B cell (primary cell): Measurements from ENCODE around the gene SYT6. TPM values are rescaled to one million over a fixed set of nuclear protein-coding genes. Genes with fewer than 3 reads are reported as not detected.

Experiments
- ATAC-seq: fragments of 200-7000 bp; cut with Tn5 transposase; one replicate; pipeline ENCODE4 v1.10.0; 2021; ENCODE audit warnings: low read depth, mild to moderate bottlenecking, moderate number of reproducible peaks, moderate library complexity
- CTCF ChIA-PET: fragments of 350-600 bp; sonication (Branson Sonifier 250); formaldehyde crosslinking; loops from one replicate; lab custom pipeline; 2021; ENCODE audit warnings: antibody characterized with exemption, inconsistent platforms; lab: Charles Lee
- POLR2A ChIA-PET: fragments of 350-600 bp; sonication (Branson Sonifier 250); formaldehyde crosslinking; loops from one replicate; lab custom pipeline; 2021; ENCODE audit warnings: antibody characterized with exemption; lab: Charles Lee
- DNase-seq: peaks from one replicate; pipeline ENCODE4 v3.0.0; 2013
- H2AFZ ChIP-seq: 2 replicates; pipeline ENCODE4 v1.6.1; 2012; ENCODE audit warnings: mild to moderate bottlenecking, low read depth, low read length; ENCODE audit not compliant: insufficient read depth, poor library complexity, severe bottlenecking
- H3K27ac ChIP-seq, 2 donors: 1 replicate in 1 of 2; 2 replicates in 1 of 2; pipeline ENCODE4 v1.5.1; 2012 to 2013; ENCODE audit warnings: low read length in 2 of 2, mild to moderate bottlenecking in 2 of 2, moderate library complexity in 1 of 2
- H3K27me3 ChIP-seq, 4 experiments: fragments of 200-600 bp in 1 of 4; sonication (generic) in 1 of 4; replicated peaks in 1 of 4; 1 replicate in 2 of 4; 2 replicates in 2 of 4; pipeline versions ENCODE4 v1.6.1 to v1.7.0; 2013 to 2016; ENCODE audit warnings: low read length in 3 of 4, mild to moderate bottlenecking in 2 of 4, mixed read lengths in 1 of 4, moderate library complexity in 1 of 4; ENCODE audit not compliant: insufficient read depth in 4 of 4, control insufficient read depth in 3 of 4; ENCODE audit errors: control extremely low read depth in 1 of 4
- H3K36me3 ChIP-seq, 2 experiments: replicated peaks in 1 of 2; 1 replicate in 1 of 2; 2 replicates in 1 of 2; pipeline versions ENCODE4 v1.6.1 to v1.7.1; 2013; ENCODE audit warnings: low read length in 1 of 2; ENCODE audit not compliant: insufficient read depth in 2 of 2, control insufficient read depth in 1 of 2; ENCODE audit errors: control extremely low read depth in 1 of 2, extremely low read depth in 1 of 2
- H3K4me1 ChIP-seq, 2 donors: fragments of 200-600 bp in 1 of 2; sonication (generic) in 1 of 2; 1 replicate in 1 of 2; 2 replicates in 1 of 2; pipeline versions ENCODE4 v1.5.1 to v1.6.1; 2013 to 2017; ENCODE audit warnings: low read length in 2 of 2; ENCODE audit not compliant: control insufficient read depth in 2 of 2, insufficient read depth in 2 of 2
- H3K4me2 ChIP-seq: replicated peaks from 2 replicates; pipeline ENCODE3; 2012; ENCODE audit warnings: mild to moderate bottlenecking, low read depth, low read length; ENCODE audit not compliant: poor library complexity, severe bottlenecking
- H3K4me3 ChIP-seq, 5 experiments: fragments of 200-600 bp in 1 of 5; sonication (generic) in 1 of 5; 1 replicate in 3 of 5; 2 replicates in 2 of 5; pipeline versions ENCODE4 v1.5.1 to v1.7.0; 2011 to 2016; ENCODE audit warnings: low read length in 4 of 5, mild to moderate bottlenecking in 4 of 5, low read depth in 2 of 5, control low read depth in 1 of 5, moderate library complexity in 1 of 5; ENCODE audit not compliant: insufficient read depth in 1 of 5; ENCODE audit errors: control extremely low read depth in 1 of 5, extremely low read depth in 1 of 5
- H3K79me2 ChIP-seq: fragments of 200-600 bp; sonication (generic); one replicate; pipeline ENCODE4 v1.6.0; 2016; ENCODE audit warnings: low read length; ENCODE audit not compliant: control insufficient read depth, insufficient read depth
- H3K9ac ChIP-seq: fragments of 200-600 bp; sonication (generic); 2 replicates; pipeline ENCODE4 v1.6.1; 2017; ENCODE audit warnings: mild to moderate bottlenecking, low read length, moderate library complexity
- H3K9me3 ChIP-seq, 3 donors: one replicate each; pipeline versions ENCODE4 v1.6.1 to v1.7.1; 2013; ENCODE audit warnings: low read length in 2 of 3; ENCODE audit not compliant: control insufficient read depth in 2 of 3, insufficient read depth in 1 of 3; ENCODE audit errors: control extremely low read depth in 1 of 3
- H4K20me1 ChIP-seq: 2 replicates; pipeline ENCODE4 v1.6.0; 2012; ENCODE audit warnings: mild to moderate bottlenecking, low read length; ENCODE audit not compliant: insufficient read depth, control insufficient read depth, poor library complexity, severe bottlenecking
- H3K27ac Mint-ChIP-seq: one replicate; pipeline ENCODE4 v1.8.0; 2021; ENCODE audit warnings: mixed read lengths
- H3K27me3 Mint-ChIP-seq: one replicate; pipeline ENCODE4 v1.8.0; 2021; ENCODE audit warnings: mixed read lengths
- H3K4me1 Mint-ChIP-seq: one replicate; pipeline ENCODE4 v1.8.0; 2021; ENCODE audit warnings: mixed read lengths
- H3K4me3 Mint-ChIP-seq: one replicate; pipeline ENCODE4 v1.8.0; 2021; ENCODE audit warnings: mixed read lengths
- H3K9me3 Mint-ChIP-seq: one replicate; pipeline ENCODE4 v1.8.0; 2022; ENCODE audit warnings: mixed read lengths; ENCODE audit not compliant: insufficient read depth
- EZH2 ChIP-seq: IDR thresholded peaks from 2 replicates; pipeline ENCODE4 v1.6.1; 2012; ENCODE audit warnings: borderline replicate concordance, low read depth, mild to moderate bottlenecking, moderate library complexity, low read length; ENCODE audit not compliant: insufficient read depth, poor library complexity, severe bottlenecking
- WGBS: methylation state at CpG from one replicate; pipeline ENCODE4 v1.1.5; 2013; ENCODE audit warnings: missing lambda C conversion rate; ENCODE audit not compliant: insufficient coverage; 5-methylcytosine and 5-hydroxymethylcytosine counted together
- intact Hi-C: fragments of 100-400 bp; cut with micrococcal nuclease; formaldehyde crosslinking; loops from one replicate; pipeline ENCODE4 v1.10.0; 2022
- polyA plus RNA-seq: library from polyadenylated mRNA; depleted of rRNA; stranded (reverse); fragments of >200 nt; gene quantifications from 2 replicates; pipeline ENCODE4 v1.2.3, GENCODE V29; 2012
- total RNA-seq, 2 donors: library from RNA; stranded (reverse); fragments of 120-200 nt in 1 of 2; gene quantifications; 1 replicate in 1 of 2; 2 replicates in 1 of 2; pipeline versions ENCODE4 v1.2.3 to v1.2.4, GENCODE V29; 2013 to 2022
- TF ChIP-seq, protein P1 (sequence below): fragments of 200-600 bp; IDR thresholded peaks from one replicate; pipeline ENCODE4 v1.8.0; 2022; ENCODE audit warnings: antibody characterized with exemption, mild to moderate bottlenecking

SYT6 gene
- total and polyA plus RNA-seq, 2 donors (not counting 1 experiment from before 2014, with no cell fraction given) = not detected

DNA sequence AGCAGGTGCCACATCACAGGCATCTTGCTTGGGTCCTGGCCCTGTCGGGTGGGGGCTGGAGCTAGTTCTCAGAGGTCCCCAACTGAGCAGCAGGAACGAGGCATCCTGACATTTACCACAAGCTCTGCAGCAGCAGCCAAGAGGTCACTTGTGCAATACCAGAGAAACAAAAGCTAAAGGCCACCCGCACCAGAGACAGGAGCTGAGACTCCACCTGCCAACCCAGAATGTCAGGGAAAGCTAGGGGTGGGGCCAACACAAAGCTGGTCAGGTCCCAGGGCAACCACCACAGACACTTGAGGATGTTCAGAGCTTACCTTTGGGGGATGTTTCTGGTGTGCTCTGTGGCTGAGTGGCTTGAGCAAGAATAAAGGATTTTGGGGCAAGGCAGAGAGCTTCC lies 13.6 kb upstream of the SYT6 start:
- Histone ChIP-seq H3K36me3 (no peaks in the 10 kb centered on the region), H3K9ac (no peak overlapping the region), H3K79me2 (no peaks in the 10 kb centered on the region), H3K4me2 (no peak overlapping the region), H3K27me3 (peaks cover 0 to 5% (median 0%) of the 10 kb centered on the region in 4 experiments), H4K20me1 (no peaks in the 10 kb centered on the region), H3K9me3 (no peaks in the 10 kb centered on the region), H3K27ac (no peak overlapping the region), H2AFZ (no peak overlapping the region), H3K4me3 (no peak overlapping the region), H3K4me1 (no peaks in the 10 kb centered on the region)
- Mint-ChIP-seq H3K9me3 (no peaks in the 10 kb centered on the region), H3K27ac (no peak overlapping the region), H3K27me3 (peaks cover 17% of the 10 kb centered on the region), H3K4me3 (no peak overlapping the region), H3K4me1 (no peaks in the 10 kb centered on the region)
- POLR2A ChIA-PET = no interaction called here
- CTCF ChIA-PET = no interaction called here
- DNase-seq (no peak), ATAC-seq (no peak)
- 89% methylated on average over 3 of the region's 3 CpGs for WGBS
- TF ChIP-seq EZH2 = no peak
- TF ChIP-seq, protein P1, sequence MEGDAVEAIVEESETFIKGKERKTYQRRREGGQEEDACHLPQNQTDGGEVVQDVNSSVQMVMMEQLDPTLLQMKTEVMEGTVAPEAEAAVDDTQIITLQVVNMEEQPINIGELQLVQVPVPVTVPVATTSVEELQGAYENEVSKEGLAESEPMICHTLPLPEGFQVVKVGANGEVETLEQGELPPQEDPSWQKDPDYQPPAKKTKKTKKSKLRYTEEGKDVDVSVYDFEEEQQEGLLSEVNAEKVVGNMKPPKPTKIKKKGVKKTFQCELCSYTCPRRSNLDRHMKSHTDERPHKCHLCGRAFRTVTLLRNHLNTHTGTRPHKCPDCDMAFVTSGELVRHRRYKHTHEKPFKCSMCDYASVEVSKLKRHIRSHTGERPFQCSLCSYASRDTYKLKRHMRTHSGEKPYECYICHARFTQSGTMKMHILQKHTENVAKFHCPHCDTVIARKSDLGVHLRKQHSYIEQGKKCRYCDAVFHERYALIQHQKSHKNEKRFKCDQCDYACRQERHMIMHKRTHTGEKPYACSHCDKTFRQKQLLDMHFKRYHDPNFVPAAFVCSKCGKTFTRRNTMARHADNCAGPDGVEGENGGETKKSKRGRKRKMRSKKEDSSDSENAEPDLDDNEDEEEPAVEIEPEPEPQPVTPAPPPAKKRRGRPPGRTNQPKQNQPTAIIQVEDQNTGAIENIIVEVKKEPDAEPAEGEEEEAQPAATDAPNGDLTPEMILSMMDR = no peak
- intact Hi-C loops = no loop called here

GRCh38 chr1:114164840-114165543 lies 11.3 kb upstream of the SYT6 start:
- Histone ChIP-seq H4K20me1 (no peaks in the 10 kb centered on the region), H3K36me3 (no peaks in the 10 kb centered on the region), H3K4me2 (no peak overlapping the region), H3K4me3 (no peak overlapping the region), H3K27ac (no peak overlapping the region), H3K27me3 (peaks cover 0 to 3% (median 0%) of the 10 kb centered on the region in 4 experiments), H2AFZ (no peak overlapping the region), H3K9me3 (no peaks in the 10 kb centered on the region), H3K79me2 (no peaks in the 10 kb centered on the region), H3K4me1 (no peaks in the 10 kb centered on the region), H3K9ac (no peak overlapping the region)
- TF ChIP-seq, protein P1 = no peak
- TF ChIP-seq EZH2 = no peak
- ATAC-seq = no peak
- ChIA-PET POLR2A (no interaction called here), CTCF (no interaction called here)
- intact Hi-C loops = no loop called here
- Mint-ChIP-seq H3K4me1 (no peaks in the 10 kb centered on the region), H3K27ac (no peak overlapping the region), H3K4me3 (no peak overlapping the region), H3K9me3 (no peaks in the 10 kb centered on the region), H3K27me3 (peaks cover 33% of the 10 kb centered on the region)
- DNase-seq = no peak
- WGBS = 86% methylated on average over 3 of the region's 3 CpGs
